Fibroblast of pulmonary artery (primary cell): ENCODE measurements around the gene PSMA7.

Source experiments
- DNase-seq: peaks from one replicate; pipeline ENCODE4 v3.0.0-alpha.2; 2010; ENCODE audit warnings: low read depth
- H3K4me3 ChIP-seq: replicated peaks from 2 replicates; pipeline ENCODE4 v1.5.1; 2011; ENCODE audit warnings: low read depth, mild to moderate bottlenecking, control low read depth, low read length, moderate library complexity
- TF ChIP-seq, protein P1 (sequence below): IDR thresholded peaks from 2 replicates; pipeline ENCODE4 v1.5.1; 2011; ENCODE audit warnings: mild to moderate bottlenecking, control low read depth, low read length, inconsistent platforms; ENCODE audit errors: missing control alignments

The PSMA7 gene

DNA sequence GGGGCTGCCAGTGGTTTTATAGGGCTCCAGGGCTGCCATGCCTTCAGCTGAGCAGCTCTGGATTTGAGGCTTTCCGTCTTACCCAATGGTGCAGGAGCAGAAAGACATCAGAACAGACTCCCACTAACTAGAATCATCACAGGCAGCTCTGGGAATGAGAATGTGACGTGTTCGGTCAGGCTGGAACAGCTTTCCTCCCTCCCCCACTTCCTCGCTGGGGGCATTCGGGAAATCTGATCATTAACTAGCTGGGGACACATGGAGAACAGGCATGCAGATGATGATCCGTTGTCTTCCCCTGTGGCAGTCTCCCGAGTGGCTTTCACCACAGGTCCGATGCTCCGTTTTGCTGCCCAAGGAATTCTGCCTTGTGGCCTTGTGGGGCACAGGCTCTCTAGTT is 34.1 kb upstream of the PSMA7 start:
- TF ChIP-seq, protein P1, sequence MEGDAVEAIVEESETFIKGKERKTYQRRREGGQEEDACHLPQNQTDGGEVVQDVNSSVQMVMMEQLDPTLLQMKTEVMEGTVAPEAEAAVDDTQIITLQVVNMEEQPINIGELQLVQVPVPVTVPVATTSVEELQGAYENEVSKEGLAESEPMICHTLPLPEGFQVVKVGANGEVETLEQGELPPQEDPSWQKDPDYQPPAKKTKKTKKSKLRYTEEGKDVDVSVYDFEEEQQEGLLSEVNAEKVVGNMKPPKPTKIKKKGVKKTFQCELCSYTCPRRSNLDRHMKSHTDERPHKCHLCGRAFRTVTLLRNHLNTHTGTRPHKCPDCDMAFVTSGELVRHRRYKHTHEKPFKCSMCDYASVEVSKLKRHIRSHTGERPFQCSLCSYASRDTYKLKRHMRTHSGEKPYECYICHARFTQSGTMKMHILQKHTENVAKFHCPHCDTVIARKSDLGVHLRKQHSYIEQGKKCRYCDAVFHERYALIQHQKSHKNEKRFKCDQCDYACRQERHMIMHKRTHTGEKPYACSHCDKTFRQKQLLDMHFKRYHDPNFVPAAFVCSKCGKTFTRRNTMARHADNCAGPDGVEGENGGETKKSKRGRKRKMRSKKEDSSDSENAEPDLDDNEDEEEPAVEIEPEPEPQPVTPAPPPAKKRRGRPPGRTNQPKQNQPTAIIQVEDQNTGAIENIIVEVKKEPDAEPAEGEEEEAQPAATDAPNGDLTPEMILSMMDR = no peak
- H3K4me3 ChIP-seq = no peak overlapping the region
- DNase-seq = no peak

- no peak for DNase-seq
- H3K4me3 ChIP-seq = no peak overlapping the region
- TF ChIP-seq, protein P1 = no peak
Measured at GRCh38 chr20:62176866-62177265, 33.7 kb upstream of the PSMA7 start.

- DNase-seq = no peak
- H3K4me3 ChIP-seq = no peak overlapping the region
- TF ChIP-seq, protein P1 = no peak
Measured at GRCh38 chr20:62175711-62176110, 32.5 kb upstream of the PSMA7 start.

GRCh38 chr20:62174870-62175624 is 31.9 kb upstream of the PSMA7 start:
- H3K4me3 ChIP-seq = no peak overlapping the region
- DNase-seq = no peak
- TF ChIP-seq, protein P1 = no peak

DNA sequence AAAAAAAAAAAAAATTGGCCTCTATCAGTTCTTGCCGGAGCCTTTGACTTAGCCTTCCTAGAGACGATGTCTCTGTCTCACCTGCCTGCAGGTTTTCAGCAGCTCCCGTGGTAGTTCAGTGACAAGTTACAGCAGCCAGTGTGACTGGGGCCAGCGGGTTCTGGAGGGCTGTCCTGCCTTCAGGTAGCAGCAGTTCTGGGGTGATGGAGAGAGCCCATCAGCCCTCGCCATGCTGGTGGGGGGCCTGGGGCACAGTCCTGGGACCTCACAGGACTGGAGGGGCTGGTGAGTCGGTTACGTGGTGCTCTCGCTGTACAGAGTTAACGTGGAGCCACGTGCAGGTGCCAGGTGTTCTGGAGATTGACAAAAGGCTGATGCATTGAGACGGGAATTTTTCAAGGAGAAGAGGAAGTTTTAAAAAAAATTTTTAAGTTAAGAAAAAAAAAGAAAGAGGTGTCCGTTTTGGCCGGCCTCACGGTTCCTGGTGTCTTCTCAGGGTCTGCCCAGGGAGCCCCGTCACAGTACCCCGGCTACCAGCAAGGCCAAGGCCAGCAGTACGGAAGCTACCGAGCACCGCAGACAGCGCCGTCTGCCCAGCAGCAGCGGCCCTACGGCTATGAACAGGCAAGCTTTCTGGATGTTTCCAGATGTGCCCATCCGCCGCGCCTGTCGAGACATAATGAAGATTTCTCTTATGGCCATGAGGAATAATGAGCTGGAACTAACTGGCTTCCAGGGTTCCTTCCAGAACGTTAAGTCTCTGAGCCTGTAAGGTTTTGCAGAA is 31.0 kb upstream of the PSMA7 start:
- TF ChIP-seq, protein P1 = no peak
- H3K4me3 ChIP-seq = no peak overlapping the region
- DNase-seq = no peak

DNA sequence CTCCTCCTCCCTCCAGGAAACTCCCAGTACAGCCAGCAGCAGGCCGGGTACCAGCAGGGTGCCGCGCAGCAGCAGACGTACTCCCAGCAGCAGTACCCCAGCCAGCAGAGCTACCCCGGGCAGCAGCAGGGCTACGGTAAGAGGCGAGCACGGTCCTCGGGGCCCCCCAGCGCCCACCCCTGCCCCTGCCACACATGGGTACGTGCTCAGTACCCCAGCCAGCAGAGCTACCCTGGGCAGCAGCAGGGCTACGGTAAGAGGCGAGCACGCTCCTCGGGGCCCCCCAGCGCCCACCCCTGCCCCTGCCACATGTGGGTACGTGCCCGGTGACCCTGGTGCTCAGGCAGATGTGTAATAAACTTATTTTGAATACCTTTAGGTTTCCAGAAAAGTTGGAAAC is 29.5 kb upstream of the PSMA7 start:
- H3K4me3 ChIP-seq = no peak overlapping the region
- DNase-seq = no peak
- TF ChIP-seq, protein P1 = no peak
